Raji (cell line): ENCODE data around the gene RPS23.

ENCODE experiments used
- POLR2A ChIP-seq: IDR thresholded peaks from 2 replicates; pipeline ENCODE4 v1.6.1; 2011; ENCODE audit warnings: low read depth, low read length, control low read depth; ENCODE audit not compliant: insufficient read depth

Gene RPS23

GRCh38 chr5:82297711-82298110, 19.6 kb upstream of the RPS23 start:
- no peak for TF ChIP-seq POLR2A

- TF ChIP-seq POLR2A: no peak
These were observed 18.8 kb upstream of the RPS23 start for GRCh38 chr5:82296929-82297328.

GRCh38 chr5:82295959-82296531, 17.9 kb upstream of the RPS23 start:
- no peak for TF ChIP-seq POLR2A

GRCh38 chr5:82295144-82295543, 17.0 kb upstream of the RPS23 start:
- no peak for TF ChIP-seq POLR2A

GRCh38 chr5:82291420-82291819, 13.3 kb upstream of the RPS23 start:
- TF ChIP-seq POLR2A: no peak

GRCh38 chr5:82290908-82291307, 12.8 kb upstream of the RPS23 start:
- TF ChIP-seq POLR2A: no peak

GRCh38 chr5:82290005-82290404, 11.9 kb upstream of the RPS23 start:
- no peak for TF ChIP-seq POLR2A

- no peak for TF ChIP-seq POLR2A
These were observed 9.5 kb upstream of the RPS23 start for GRCh38 chr5:82287625-82288024.

GRCh38 chr5:82285206-82285605, 7.1 kb upstream of the RPS23 start:
- TF ChIP-seq POLR2A: no peak

- TF ChIP-seq POLR2A: no peak
These were observed 5.7 kb upstream of the RPS23 start for GRCh38 chr5:82283893-82284292.

GRCh38 chr5:82278711-82279370, 687 bp upstream of the RPS23 start:
- no peak; the same call in 1 of the 2 replicates for TF ChIP-seq POLR2A

- TF ChIP-seq POLR2A: no peak
These were observed 554 bp downstream of the RPS23 start for GRCh38 chr5:82277613-82277986.

- TF ChIP-seq POLR2A: no peak
These were observed 1.1 kb downstream of the RPS23 start for GRCh38 chr5:82276800-82277612.

GRCh38 chr5:82275216-82275664, 2.9 kb downstream of the RPS23 start:
- TF ChIP-seq POLR2A: no peak

- no peak for TF ChIP-seq POLR2A
These were observed 3.6 kb downstream of the RPS23 start for GRCh38 chr5:82274343-82275211.
